ENCODE data around the gene ROR2.

ROR2 gene

GRCh38 chr9:91902475-91903125, 47.4 kb downstream of the ROR2 start:
- no peak overlapping the region for H3K4me3 ChIP-seq (ENCODE audit: low read depth, low read length)

DNA sequence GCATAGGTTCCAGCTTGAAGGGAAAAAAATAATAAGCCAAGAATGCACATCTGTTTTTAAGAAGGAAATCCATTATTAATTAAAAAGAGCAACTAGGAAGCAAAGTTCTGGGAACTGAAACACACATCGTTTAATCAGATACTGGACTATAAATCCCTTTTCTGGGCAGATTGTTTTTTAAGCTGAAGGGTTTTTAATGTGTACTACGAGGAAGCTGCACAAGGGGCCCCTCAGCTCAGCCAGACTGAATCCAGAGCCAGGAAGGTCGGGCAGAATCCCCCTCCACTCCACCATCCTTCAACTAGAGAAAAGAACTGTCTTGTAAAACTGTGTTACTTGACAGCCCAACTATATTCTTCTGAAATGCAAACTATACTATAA, 49.2 kb downstream of the ROR2 start:
- H3K4me3 ChIP-seq (ENCODE audit: low read depth, low read length): no peak overlapping the region

DNA sequence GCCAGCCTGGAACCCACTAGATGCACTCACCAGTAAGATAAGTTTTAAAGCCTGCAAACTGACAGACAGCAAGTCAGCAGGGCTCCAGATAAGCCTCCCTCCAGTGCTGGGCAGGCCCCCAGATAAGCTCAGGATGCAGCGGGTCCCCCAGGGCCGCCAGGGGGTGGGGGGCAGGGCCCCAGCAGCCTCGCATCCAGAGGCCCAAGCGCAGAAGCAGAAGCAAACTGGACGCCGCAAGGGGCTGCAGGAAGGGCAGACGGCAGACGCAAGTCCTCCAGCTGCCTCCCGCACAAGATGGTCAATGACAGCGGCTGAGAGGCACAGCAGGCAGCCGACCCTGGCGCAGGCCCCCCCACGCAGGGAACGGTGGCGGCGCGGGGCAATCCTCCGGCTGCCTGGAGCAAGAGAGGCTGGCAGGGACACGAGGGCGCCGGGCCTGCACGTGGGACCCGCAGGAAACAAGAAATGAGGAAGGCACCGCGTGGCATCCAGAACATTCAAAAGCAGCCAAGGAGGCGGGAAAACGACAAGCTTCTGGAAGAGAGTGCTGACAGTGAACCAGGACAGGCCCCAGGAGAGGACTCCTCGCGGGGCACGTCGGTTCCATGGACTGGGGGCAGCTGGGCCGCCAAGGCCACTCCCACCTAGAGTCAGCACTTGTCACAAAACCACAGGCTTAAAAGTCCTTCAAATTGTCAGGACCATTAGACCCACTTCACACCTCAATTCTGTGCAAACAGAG, 49.8 kb downstream of the ROR2 start:
- H3K4me3 ChIP-seq (ENCODE audit: low read depth, low read length): no peak overlapping the region

GRCh38 chr9:91899594-91899993, 50.4 kb downstream of the ROR2 start:
- H3K4me3 ChIP-seq (ENCODE audit: low read depth, low read length): no peak overlapping the region

DNA sequence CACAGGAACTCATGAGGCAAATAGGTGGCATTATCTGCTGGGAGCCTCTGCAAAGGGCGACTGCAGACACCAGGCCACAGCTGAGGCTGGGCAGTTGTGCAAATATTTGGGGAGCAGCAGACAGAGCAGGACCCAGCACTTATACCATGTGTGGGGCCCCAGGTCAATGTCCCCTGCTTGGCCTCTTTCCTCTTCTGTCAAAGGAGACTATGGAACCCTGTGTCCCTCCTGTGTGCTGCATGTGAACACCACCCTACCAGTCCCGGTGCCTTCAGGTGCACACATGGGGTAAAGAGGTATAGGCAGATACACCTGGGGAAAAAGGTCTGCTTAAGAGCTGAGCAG, 50.8 kb downstream of the ROR2 start:
- H3K4me3 ChIP-seq (ENCODE audit: low read depth, low read length): no peak overlapping the region

DNA sequence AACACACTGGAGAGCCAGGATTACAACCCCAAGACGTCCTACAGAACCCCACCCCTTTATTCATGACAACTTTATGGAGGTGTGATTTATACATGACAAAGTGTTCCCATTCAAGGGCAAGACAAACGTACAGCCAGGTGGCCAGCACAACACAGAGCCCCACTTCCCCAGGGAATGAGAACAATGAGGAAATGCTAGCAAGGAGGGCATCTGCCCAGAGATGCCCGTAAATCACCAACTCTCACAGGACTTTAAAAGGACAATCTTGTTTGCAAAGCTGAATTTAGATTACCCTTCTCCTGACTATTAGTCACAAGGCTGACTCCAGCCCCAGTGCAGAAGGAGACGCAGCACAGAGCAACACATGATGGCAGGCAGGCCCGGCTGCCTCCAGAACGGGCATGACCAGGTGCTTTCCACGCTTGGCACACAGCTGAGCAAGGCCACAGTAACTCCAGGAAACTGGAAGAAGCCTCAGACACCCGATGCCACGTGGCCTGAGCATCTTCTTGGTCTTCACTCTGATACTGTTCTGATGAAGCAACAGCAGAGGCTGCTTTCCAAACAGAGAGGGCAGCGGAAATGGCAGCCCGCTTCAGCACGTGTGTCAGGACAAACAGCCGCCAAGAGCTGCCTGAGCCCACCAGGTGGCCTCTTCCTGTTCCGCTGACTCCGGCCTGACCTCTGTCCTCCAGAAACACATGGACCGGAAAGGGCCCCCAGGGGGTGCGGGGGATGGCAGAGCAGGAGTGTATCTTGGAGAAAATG, 51.4 kb downstream of the ROR2 start:
- no peak overlapping the region for H3K4me3 ChIP-seq (ENCODE audit: low read depth, low read length)

DNA sequence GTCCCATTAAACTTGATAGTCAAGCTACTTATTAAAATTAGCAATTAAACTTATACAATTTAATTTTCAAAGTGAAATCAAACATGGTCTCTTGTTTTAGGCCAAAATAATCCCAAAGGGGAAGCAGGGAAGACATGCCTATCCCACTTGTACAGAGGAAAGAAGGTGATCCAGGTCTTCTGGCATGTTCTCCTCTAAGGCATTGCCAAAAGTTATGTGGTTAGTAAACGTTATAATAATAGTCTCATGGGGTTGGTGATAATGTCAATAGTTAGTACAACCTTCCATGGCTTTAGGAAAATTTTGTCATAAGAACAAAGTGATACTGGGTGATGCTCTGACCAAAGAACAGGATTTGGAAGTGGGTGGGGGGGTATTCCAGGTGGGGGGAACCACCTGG, 52.8 kb downstream of the ROR2 start:
- H3K4me3 ChIP-seq (ENCODE audit: low read depth, low read length): no peak overlapping the region

- no peak overlapping the region for H3K4me3 ChIP-seq (ENCODE audit: low read depth, low read length)
Measured at GRCh38 chr9:91896513-91897121, 53.4 kb downstream of the ROR2 start.

- H3K4me3 ChIP-seq (ENCODE audit: low read depth, low read length): no peak overlapping the region
Measured at GRCh38 chr9:91896097-91896496, 53.9 kb downstream of the ROR2 start.

- H3K4me3 ChIP-seq (ENCODE audit: low read depth, low read length): no peak overlapping the region
Measured at GRCh38 chr9:91894536-91894935, 55.5 kb downstream of the ROR2 start.

GRCh38 chr9:91894023-91894422, 56.0 kb downstream of the ROR2 start:
- H3K4me3 ChIP-seq (ENCODE audit: low read depth, low read length): no peak overlapping the region

- H3K4me3 ChIP-seq (ENCODE audit: low read depth, low read length): no peak overlapping the region
Measured at GRCh38 chr9:91891915-91892314, 58.1 kb downstream of the ROR2 start.

GRCh38 chr9:91890662-91891061, 59.4 kb downstream of the ROR2 start:
- H3K4me3 ChIP-seq (ENCODE audit: low read depth, low read length): no peak overlapping the region

GRCh38 chr9:91889161-91889911, 60.7 kb downstream of the ROR2 start:
- H3K4me3 ChIP-seq (ENCODE audit: low read depth, low read length): no peak overlapping the region

GRCh38 chr9:91886414-91887076, 63.5 kb downstream of the ROR2 start:
- no peak overlapping the region for H3K4me3 ChIP-seq (ENCODE audit: low read depth, low read length)

- no peak overlapping the region for H3K4me3 ChIP-seq (ENCODE audit: low read depth, low read length)
Measured at GRCh38 chr9:91885746-91886413, 64.1 kb downstream of the ROR2 start.

GRCh38 chr9:91884696-91885687, 65.0 kb downstream of the ROR2 start:
- H3K4me3 ChIP-seq (ENCODE audit: low read depth, low read length): no peak overlapping the region

DNA sequence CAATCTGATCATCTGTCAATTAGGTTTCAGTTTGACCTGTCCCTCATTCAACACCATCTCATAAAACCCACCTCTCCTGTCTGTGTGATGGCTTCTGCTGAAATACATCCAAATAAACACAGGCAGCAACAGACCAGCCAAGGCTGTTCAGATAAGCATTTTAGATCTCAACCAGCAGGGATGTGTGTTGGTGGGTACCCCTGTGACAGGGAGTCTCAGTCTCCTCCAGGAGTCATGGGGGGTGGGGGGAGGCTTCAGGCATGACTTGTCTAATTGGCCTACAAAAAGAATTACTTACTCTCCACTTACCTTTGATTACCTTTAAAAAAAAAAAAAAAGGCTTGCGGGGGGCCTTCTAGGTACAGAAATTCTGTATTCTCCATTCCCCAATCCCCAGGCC, 65.9 kb downstream of the ROR2 start:
- H3K4me3 ChIP-seq (ENCODE audit: low read depth, low read length): no peak overlapping the region

- H3K4me3 ChIP-seq (ENCODE audit: low read depth, low read length): no peak overlapping the region
Measured at GRCh38 chr9:91883503-91883902, 66.5 kb downstream of the ROR2 start.
